Measurements from ENCODE around the gene SYTL1. TPM values are rescaled to one million over a fixed set of nuclear protein-coding genes. Genes with fewer than 3 reads are reported as not detected.

SYTL1 gene
- polyA plus RNA-seq (ENCODE audit: insufficient read length) = 0.49 TPM

DNA sequence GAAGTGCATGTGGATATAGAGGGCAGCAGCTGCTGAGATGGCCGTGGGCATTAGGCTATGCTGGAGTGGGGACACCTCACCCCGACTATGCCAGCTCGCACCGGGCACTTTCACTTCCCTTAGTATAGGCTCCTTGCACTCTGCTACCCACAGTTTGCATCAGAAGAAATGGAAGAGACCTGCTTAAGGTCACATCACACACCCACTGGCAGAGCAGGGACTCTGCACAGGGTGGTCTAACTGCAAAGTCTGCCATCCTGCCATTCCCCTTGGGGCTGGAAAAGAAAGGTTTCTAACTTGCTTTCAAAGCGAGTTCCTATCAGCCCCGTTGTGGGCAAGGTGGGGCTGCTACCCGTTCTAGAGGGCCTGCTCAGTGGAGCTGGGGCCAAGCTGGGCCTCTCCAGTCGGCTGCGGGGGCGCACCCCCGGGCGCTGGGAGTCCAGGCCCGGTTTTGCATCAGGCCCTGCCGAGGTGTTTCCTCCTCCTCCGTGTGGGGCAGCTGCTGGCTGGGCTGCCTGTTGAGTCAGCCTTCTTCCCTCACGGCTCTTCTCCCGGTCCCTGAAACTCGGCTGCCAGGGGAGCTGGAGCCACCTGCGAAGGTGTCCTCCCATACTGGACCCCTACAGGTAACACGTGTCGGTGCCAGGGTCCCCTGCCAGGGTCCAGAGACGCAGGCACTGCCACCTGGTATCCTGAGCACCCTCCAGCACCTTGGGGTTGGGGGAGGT is at the start of gene SYTL1:
SYTL1 (plus strand) TSS at position 498 of the 728 bp plus-strand sequence. CDS start 3,313 bp downstream, outside the sequence.
- no peak for DNase-seq (ENCODE audit: low read depth)

DNA sequence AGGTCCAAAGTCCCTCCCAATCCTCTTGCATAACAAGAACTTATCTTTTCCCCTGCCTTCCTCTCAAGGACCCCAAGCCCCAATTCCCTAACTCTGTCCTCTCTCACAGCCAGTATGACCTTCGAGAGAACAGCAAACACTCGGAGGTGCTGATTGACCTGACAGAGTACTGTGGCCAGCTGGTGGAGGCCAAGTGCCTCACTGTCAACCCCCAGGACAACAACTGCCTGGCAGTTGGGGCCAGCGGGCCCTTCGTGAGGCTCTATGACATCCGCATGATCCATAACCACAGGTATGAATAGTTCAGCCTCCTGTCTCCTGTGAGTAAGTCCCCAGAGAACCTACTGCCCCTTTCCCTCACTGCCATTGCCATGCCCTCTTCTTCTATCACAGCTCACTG is 49.7 kb upstream of the SYTL1 start:
- no peak for DNase-seq (ENCODE audit: low read depth)

DNA sequence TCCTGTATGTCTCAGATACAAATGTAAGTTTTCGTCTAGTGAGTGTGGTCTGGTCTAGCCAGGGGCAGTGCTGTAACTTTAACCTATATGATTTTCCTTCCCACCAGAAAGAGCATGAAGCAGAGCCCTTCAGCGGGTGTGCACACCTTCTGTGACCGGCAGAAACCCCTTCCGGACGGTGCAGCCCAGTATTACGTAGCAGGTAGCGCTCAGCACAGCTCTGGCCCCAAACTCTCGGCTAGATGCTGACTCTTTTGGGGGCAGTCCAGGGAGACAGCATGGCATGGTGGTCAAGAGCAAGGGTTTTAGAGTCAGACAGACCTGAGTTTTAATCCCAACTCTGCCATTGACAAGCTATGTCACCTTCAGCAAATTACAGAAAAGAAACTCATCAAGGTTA is 47.9 kb upstream of the SYTL1 start:
- no peak for DNase-seq (ENCODE audit: low read depth)

GRCh38 chr1:27296773-27297291 is 45.0 kb upstream of the SYTL1 start:
- no peak for DNase-seq (ENCODE audit: low read depth)

DNA sequence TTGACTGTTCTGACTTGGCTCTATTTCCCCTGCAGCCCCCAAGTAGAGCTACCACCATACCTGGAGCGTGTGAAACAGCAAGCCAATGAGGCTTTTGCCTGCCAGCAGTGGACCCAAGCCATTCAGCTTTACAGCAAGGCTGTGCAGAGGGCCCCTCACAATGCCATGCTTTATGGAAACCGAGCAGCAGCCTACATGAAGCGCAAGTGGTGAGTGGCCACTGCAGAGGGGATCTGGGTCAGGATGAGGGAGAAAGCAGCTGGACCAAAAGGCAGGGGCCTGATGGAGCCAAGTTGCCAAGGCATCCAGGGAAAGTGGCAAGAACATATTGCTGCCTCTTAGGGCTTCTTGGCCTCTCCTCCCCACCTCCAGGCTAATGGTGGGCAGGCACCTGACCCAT is 43.9 kb upstream of the SYTL1 start:
- DNase-seq (ENCODE audit: low read depth) = no peak

DNA sequence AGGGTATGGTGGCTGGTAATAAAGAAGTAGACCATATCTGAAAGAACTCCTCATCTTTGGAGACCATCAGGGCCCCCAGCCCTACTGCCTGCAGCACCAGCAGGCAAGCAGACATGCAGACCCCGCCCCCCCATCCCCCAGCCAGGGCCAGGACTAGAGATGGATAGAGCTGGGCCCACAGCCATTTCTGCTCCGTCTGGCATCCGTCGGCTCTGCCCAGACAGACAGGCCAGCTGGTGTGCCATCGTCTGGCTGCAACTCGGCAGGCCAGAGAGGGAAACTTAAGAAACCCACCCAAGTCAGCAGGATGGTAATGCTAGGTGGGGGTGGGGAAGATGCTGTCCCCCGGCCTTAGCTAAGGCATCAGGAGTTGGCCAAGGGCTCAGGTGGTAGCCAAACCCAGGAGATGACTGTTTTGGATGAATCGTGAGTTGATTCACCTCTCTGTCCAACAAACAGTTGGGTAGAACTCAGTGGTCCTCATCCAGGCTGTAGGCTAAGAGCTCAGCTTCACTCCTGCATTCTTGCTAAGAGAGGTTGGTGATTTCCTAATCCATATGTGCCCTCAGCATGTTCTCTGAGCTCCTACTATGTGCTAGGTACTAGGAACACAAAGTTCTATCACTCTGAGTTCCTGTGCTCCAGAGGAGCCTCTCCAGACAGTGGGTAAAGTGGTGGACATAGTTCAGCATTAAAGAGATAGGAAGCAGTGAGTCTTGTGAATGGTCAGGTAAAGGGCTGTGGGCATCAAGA is 43.0 kb upstream of the SYTL1 start:
- DNase-seq (ENCODE audit: low read depth) = no peak

DNA sequence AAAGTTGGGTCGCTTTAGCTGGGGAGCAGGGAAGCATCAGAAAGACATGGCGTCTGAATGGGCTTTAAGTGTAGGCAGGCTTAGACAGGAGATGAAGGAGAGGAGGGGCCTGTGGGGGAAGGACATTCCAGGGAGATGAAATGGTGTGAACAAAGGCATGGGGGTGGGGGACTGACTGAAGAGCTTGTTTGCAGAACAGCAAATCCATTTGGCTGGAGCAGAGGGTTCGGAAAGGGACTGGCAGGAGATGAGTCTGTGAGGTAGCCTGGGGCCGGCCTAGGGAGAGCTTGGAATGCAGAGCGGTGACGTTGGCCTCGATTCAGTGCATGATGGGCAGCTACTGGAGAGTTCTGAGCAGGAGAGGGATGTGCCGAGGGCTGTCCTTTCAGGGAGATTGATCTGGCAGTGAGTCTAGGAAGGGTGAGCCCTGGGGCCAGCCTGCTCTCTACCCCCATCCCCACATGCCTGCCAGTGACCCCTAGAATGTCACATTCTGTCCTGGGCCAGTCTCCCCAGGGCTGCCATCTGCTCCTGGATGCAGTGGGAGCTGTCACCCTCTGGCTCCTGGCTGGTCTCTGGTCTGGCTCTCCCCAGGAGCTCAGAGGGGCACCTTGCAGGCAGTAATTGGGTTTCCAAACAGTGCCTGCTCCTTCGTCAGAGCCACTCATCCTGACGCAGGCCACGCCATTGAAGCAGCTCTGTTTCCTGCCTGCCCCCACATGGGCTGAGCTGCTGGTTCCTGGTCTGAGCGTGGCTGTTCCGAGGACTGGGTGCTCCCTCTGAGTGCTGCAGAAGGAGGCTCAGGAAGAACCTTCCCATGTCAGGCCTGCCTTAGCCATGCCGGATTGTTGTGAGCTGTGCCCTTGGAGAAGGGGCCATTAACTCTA is 42.2 kb upstream of the SYTL1 start:
- DNase-seq (ENCODE audit: low read depth) = no peak

GRCh38 chr1:27300341-27301051 is 41.3 kb upstream of the SYTL1 start:
- DNase-seq (ENCODE audit: low read depth) = peak; percentile 92

GRCh38 chr1:27301052-27301422 is 40.8 kb upstream of the SYTL1 start:
- no peak for DNase-seq (ENCODE audit: low read depth)

DNA sequence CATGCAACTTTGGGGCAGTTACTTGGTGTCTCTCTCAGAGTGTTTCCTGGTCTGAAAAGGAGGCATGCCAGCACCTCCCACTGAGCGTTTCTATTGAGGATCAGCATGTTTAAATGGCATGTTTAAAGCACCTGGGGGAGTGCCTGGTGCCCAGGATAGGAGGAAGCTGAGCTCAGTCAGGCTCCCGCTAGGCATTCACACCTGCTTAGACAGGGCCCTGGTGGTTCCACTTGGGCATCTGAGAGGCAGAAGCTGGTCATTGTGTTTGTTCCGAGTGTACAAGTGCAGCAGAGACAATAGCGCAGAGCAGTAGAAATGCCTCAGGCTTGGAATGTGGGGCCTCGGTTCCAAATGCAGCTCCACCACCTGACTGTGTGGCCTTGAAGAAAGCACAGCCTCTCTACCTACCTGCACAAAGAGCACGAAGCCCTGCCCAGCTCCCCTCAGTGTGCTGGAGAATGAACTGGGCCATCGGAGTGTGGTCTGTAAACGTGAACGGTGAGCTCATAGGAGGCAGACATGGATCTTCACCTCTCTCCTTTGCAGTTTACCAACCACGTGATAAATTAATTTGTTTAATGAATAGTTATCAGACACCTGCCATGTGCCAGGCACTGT is 40.1 kb upstream of the SYTL1 start:
- DNase-seq (ENCODE audit: low read depth) = no peak

DNA sequence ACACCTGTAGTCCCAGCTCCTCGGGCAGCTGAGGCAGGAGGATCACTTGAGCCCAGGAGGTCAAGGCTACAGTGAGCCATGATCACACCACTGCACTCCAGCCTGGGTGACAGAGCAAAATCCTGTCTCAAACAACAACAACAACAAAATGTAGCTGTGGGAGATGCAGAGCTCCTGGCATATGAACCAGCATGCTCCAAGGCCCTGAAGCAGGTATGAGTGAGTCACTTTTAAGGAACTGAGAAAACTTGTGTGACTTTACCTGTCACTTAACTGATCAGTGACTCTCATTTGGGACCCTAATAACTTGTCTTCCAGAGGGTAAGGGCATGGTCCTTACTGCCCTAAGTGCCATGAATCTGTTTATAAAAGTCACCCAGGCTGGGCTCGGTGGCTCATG is 39.2 kb upstream of the SYTL1 start:
- no peak for DNase-seq (ENCODE audit: low read depth)

GRCh38 chr1:27303509-27303908 is 38.3 kb upstream of the SYTL1 start:
- DNase-seq (ENCODE audit: low read depth) = no peak

- no peak for DNase-seq (ENCODE audit: low read depth)
Observed at GRCh38 chr1:27306071-27306470, 35.8 kb upstream of the SYTL1 start.

GRCh38 chr1:27306892-27307761 is 34.7 kb upstream of the SYTL1 start:
- DNase-seq (ENCODE audit: low read depth) = no peak

DNA sequence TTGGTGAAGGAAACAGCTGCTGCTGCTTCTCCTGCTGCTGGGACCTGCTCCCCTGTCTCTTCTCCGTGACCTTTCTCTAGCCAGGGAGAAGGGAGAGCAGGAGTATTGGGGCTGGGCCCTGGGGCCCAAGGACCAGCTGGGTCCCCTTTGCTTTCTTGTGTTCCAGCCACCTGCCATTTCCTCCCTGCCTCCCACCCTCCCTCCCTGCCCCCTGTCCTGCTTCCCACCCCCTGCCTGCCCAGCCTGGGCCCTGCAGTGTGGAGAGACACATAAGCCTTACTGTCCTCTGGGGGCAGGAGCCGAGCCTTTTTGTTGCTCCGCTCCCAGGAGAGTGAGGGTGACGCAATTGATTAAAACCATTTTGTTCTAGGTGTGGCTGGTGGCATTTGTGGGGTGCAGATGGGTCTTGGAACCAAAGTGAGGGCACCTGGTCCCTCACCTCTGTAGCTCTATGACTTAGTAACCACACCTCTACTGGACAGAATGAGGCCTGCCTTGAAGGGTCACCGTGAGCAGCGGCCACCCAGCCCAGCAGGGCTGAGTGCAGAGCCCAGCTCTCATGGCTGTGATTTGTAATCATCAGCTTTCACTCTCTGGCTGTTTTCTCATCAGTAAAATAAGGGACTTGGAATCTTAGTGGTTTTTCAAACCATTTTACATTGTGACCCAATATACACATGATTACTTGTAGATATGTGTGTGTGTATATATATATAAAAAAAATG is 33.8 kb upstream of the SYTL1 start:
- DNase-seq (ENCODE audit: low read depth) = no peak

- DNase-seq (ENCODE audit: low read depth) = no peak
Observed at GRCh38 chr1:27314169-27314568, 27.7 kb upstream of the SYTL1 start.

- DNase-seq (ENCODE audit: low read depth) = no peak
Observed at GRCh38 chr1:27314737-27315136, 27.1 kb upstream of the SYTL1 start.

- DNase-seq (ENCODE audit: low read depth) = no peak
Observed at GRCh38 chr1:27316860-27317259, 25.0 kb upstream of the SYTL1 start.

- no peak for DNase-seq (ENCODE audit: low read depth)
Observed at GRCh38 chr1:27318136-27318535, 23.7 kb upstream of the SYTL1 start.
